GM23338 (cell line): ENCODE results near the gene ZBTB7A. TPM values are rescaled to one million over a fixed set of nuclear protein-coding genes. Genes with fewer than 3 reads are reported as not detected.

ENCODE experiments used
- CTCF ChIP-seq, 2 experiments: fragments of 200-600 bp in 1 of 2; sonication (generic) in 1 of 2; conservative IDR thresholded peaks; 2 replicates each; pipeline versions ENCODE4 v1.5.1 to v1.6.1; 2016 to 2017; ENCODE audit warnings: antibody characterized with exemption in 2 of 2, low read depth in 2 of 2, mild to moderate bottlenecking in 2 of 2, moderate library complexity in 1 of 2
- ETS1 ChIP-seq: IDR thresholded peaks from 2 replicates; pipeline ENCODE4 v1.6.1; 2016; ENCODE audit warnings: antibody characterized with exemption
- EZH2 ChIP-seq: fragments of 200-600 bp; sonication (generic); IDR thresholded peaks from one replicate; pipeline ENCODE4 v1.8.0; 2017; ENCODE audit warnings: antibody characterized with exemption, mild to moderate bottlenecking, low read depth; ENCODE audit not compliant: unreplicated experiment
- EZH2phosphoT487 ChIP-seq: fragments of 200-600 bp; sonication (generic); IDR thresholded peaks from one replicate; pipeline ENCODE4 v1.8.1; 2018; ENCODE audit warnings: antibody characterized with exemption; ENCODE audit not compliant: unreplicated experiment
- NANOG ChIP-seq: IDR thresholded peaks from 2 replicates; pipeline ENCODE4 v1.6.1; 2016; ENCODE audit warnings: antibody characterized with exemption, borderline replicate concordance
- POLR2AphosphoS5 ChIP-seq: IDR thresholded peaks from 2 replicates; pipeline ENCODE4 v1.6.1; 2016; ENCODE audit warnings: antibody characterized with exemption, low read depth
- STAT1 ChIP-seq: IDR thresholded peaks from one replicate; pipeline ENCODE4 v1.6.1; 2016; ENCODE audit warnings: antibody characterized with exemption; ENCODE audit not compliant: unreplicated experiment
- ZNF114 ChIP-seq: fragments of 250-450 bp; sonication (Bioruptor Pico); IDR thresholded peaks from 2 replicates; pipeline ENCODE4 v1.5.0; 2020; ENCODE audit warnings: mild to moderate bottlenecking, moderate library complexity
- ZNF462 ChIP-seq: fragments of 250-450 bp; sonication (Bioruptor Pico); IDR thresholded peaks from 2 replicates; pipeline ENCODE4 v1.5.0; 2020; ENCODE audit warnings: mild to moderate bottlenecking, moderate library complexity
- polyA plus RNA-seq: library from polyadenylated mRNA; unstranded; fragments of >200 nt; fragmentation: Nextera tagmentation; extraction: Ambion mirVana; gene quantifications from 2 replicates; pipeline ENCODE4 v1.2.1, GENCODE V29; 2016
- total RNA-seq: library from RNA; depleted of rRNA; stranded (reverse); fragments of >200 nt; shearing (Covaris generic); gene quantifications from 2 replicates; pipeline ENCODE4 v1.2.3, GENCODE V29; 2014

The ZBTB7A gene
- total and polyA plus RNA-seq, 2 experiments from 2014 or later: 9.5 to 35.0 TPM

GRCh38 chr19:4014541-4015491 lies 51.9 kb downstream of the ZBTB7A start (continued):
- TF ChIP-seq ZNF462 (CRISPR knock-in tag) (no peak), EZH2 (no peak), CTCF (conservative IDR thresholded peaks at IDR 0.05; ENCODE audit: low read depth in 2 of 2) (no peak), ZNF114 (CRISPR knock-in tag) (no peak), NANOG (no peak), STAT1 (no peak), ETS1 (no peak), POLR2AphosphoS5 (no peak), EZH2phosphoT487 (no peak)
